IMR-90 (cell line): ENCODE results near the gene RAB27B.

Experiments used
- BHLHE40 ChIP-seq: fragments of 150-350 bp; IDR thresholded peaks from 2 replicates; pipeline ENCODE4 v1.6.1; 2016; ENCODE audit warnings: mild to moderate bottlenecking, low read depth, low read length
- CEBPB ChIP-seq: IDR thresholded peaks from 2 replicates; pipeline ENCODE4 v1.6.1; 2012; ENCODE audit warnings: low read depth, low read length, improper control_type of control experiment
- CHD1 ChIP-seq: IDR thresholded peaks from 2 replicates; pipeline ENCODE4 v1.6.1; 2012; ENCODE audit warnings: low read depth, low read length, improper control_type of control experiment
- ELK1 ChIP-seq: fragments of 150-350 bp; IDR thresholded peaks from 2 replicates; pipeline ENCODE4 v1.6.1; 2016; ENCODE audit warnings: low read depth, mild to moderate bottlenecking, low read length, moderate library complexity, borderline replicate concordance
- FOS ChIP-seq: fragments of 150-350 bp; IDR thresholded peaks from 2 replicates; pipeline ENCODE4 v1.6.1; 2016; ENCODE audit warnings: low read depth, low read length
- MAFK ChIP-seq: IDR thresholded peaks from 2 replicates; pipeline ENCODE4 v1.6.1; 2012; ENCODE audit warnings: low read depth, low read length, improper control_type of control experiment
- MXI1 ChIP-seq: IDR thresholded peaks from 2 replicates; pipeline ENCODE4 v1.6.1; 2012; ENCODE audit warnings: low read depth, mild to moderate bottlenecking, low read length, moderate library complexity, borderline replicate concordance
- NFE2L2 ChIP-seq: fragments of 150-350 bp; IDR thresholded peaks from 2 replicates; pipeline ENCODE4 v1.6.1; 2016; ENCODE audit warnings: low read depth, mild to moderate bottlenecking, low read length
- POLR2A ChIP-seq: IDR thresholded peaks from 2 replicates; pipeline ENCODE4 v1.6.1; 2012; ENCODE audit warnings: mild to moderate bottlenecking, low read depth, low read length
- RAD21 ChIP-seq: IDR thresholded peaks from 2 replicates; pipeline ENCODE4 v1.6.1; 2012; ENCODE audit warnings: low read length, improper control_type of control experiment
- RCOR1 ChIP-seq: IDR thresholded peaks from 2 replicates; pipeline ENCODE4 v1.6.1; 2012; ENCODE audit warnings: mild to moderate bottlenecking, low read length, improper control_type of control experiment; ENCODE audit not compliant: insufficient replicate concordance
- SMC3 ChIP-seq: fragments of 150-350 bp; IDR thresholded peaks from 2 replicates; pipeline ENCODE4 v1.6.1; 2016; ENCODE audit warnings: low read depth, mild to moderate bottlenecking, antibody characterized with exemption, low read length, moderate library complexity
- TF ChIP-seq, protein P1 (sequence below): conservative IDR thresholded peaks from 2 replicates; pipeline ENCODE4 v1.5.1; 2012; ENCODE audit warnings: mild to moderate bottlenecking, low read depth, low read length, improper control_type of control experiment
- TF ChIP-seq, protein P2 (sequence below): fragments of 150-350 bp; IDR thresholded peaks from 2 replicates; pipeline ENCODE4 v1.6.1; 2017; ENCODE audit warnings: mild to moderate bottlenecking, antibody characterized with exemption, low read length, low read depth

- TF ChIP-seq, protein P1, sequence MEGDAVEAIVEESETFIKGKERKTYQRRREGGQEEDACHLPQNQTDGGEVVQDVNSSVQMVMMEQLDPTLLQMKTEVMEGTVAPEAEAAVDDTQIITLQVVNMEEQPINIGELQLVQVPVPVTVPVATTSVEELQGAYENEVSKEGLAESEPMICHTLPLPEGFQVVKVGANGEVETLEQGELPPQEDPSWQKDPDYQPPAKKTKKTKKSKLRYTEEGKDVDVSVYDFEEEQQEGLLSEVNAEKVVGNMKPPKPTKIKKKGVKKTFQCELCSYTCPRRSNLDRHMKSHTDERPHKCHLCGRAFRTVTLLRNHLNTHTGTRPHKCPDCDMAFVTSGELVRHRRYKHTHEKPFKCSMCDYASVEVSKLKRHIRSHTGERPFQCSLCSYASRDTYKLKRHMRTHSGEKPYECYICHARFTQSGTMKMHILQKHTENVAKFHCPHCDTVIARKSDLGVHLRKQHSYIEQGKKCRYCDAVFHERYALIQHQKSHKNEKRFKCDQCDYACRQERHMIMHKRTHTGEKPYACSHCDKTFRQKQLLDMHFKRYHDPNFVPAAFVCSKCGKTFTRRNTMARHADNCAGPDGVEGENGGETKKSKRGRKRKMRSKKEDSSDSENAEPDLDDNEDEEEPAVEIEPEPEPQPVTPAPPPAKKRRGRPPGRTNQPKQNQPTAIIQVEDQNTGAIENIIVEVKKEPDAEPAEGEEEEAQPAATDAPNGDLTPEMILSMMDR, result no peak
- TF ChIP-seq CEBPB (no peak), BHLHE40 (no peak), POLR2A (no peak), MAFK (no peak), MXI1 (no peak), RAD21 (no peak), RCOR1 (no peak), NFE2L2 (no peak), FOS (no peak), CHD1 (no peak), ELK1 (no peak), SMC3 (no peak)
- TF ChIP-seq, protein P2, sequence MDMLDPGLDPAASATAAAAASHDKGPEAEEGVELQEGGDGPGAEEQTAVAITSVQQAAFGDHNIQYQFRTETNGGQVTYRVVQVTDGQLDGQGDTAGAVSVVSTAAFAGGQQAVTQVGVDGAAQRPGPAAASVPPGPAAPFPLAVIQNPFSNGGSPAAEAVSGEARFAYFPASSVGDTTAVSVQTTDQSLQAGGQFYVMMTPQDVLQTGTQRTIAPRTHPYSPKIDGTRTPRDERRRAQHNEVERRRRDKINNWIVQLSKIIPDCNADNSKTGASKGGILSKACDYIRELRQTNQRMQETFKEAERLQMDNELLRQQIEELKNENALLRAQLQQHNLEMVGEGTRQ, result no peak
These were observed 21.4 kb downstream of the RAB27B start for GRCh38 chr18:54849683-54850082.
